ENCODE results near the gene DCAF17. TPM values are rescaled to one million over a fixed set of nuclear protein-coding genes. Genes with fewer than 3 reads are reported as not detected.

The DCAF17 gene
- total RNA-seq, 4 donors from 2014 or later = 8.3 to 18.1 (median 13.0) TPM

GRCh38 chr2:171482877-171483276 is 48.9 kb downstream of the DCAF17 start:
- Histone ChIP-seq H3K27ac (no peak overlapping the region), H3K36me3 (peaks cover 0 to 66% (median 0%) of the 10 kb centered on the region in 3 donors), H3K4me1 (no peaks in the 10 kb centered on the region), H3K4me3 (no peak overlapping the region), H3K27me3 (no peaks in the 10 kb centered on the region), H3K9me3 (no peaks in the 10 kb centered on the region)
- DNase-seq = no peak
- intact Hi-C loops (cut with DNase I) = no loop called here
- WGBS, 2 donors = 83 to 88% methylated on average over 3 of the region's 3 CpGs
- TF ChIP-seq POLR2A (IDR thresholded peaks at IDR 0.05) = no peak
- no peak for TF ChIP-seq CTCF (IDR thresholded peaks at IDR 0.05)

- WGBS, 2 donors = 64 to 68% methylated on average over 2 of the region's 2 CpGs
- Histone ChIP-seq H3K9me3 (no peaks in the 10 kb centered on the region), H3K27me3 (no peaks in the 10 kb centered on the region), H3K27ac (no peak overlapping the region), H3K4me3 (no peak overlapping the region), H3K36me3 (peaks cover 0 to 63% (median 0%) of the 10 kb centered on the region in 3 donors), H3K4me1 (no peaks in the 10 kb centered on the region)
- intact Hi-C loops (cut with DNase I) = no loop called here
- no peak for DNase-seq
- TF ChIP-seq CTCF (IDR thresholded peaks at IDR 0.05) = no peak
- no peak for TF ChIP-seq POLR2A (IDR thresholded peaks at IDR 0.05)
These were observed 49.8 kb downstream of the DCAF17 start for GRCh38 chr2:171483793-171484192.

- H3K27me3 ChIP-seq = no peaks in the 10 kb centered on the region
- H3K36me3 ChIP-seq = peaks cover 0 to 49% (median 0%) of the 10 kb centered on the region in 3 donors
- H3K9me3 ChIP-seq = no peaks in the 10 kb centered on the region
- H3K27ac ChIP-seq = no peak overlapping the region
- no peak for TF ChIP-seq POLR2A (IDR thresholded peaks at IDR 0.05)
- TF ChIP-seq CTCF (IDR thresholded peaks at IDR 0.05) = no peak
- DNase-seq = no peak
- intact Hi-C loops (cut with DNase I) = no loop called here
- 39 to 76% methylated on average over 1 of the region's 1 CpG for WGBS, 2 donors
- no peaks in the 10 kb centered on the region for H3K4me1 ChIP-seq
- H3K4me3 ChIP-seq = no peak overlapping the region
These were observed 51.1 kb downstream of the DCAF17 start for GRCh38 chr2:171485116-171485515.

GRCh38 chr2:171487201-171487600 is 53.2 kb downstream of the DCAF17 start:
- TF ChIP-seq CTCF (IDR thresholded peaks at IDR 0.05) = no peak
- no peak for TF ChIP-seq POLR2A (IDR thresholded peaks at IDR 0.05)
- intact Hi-C loops (cut with DNase I) = no loop called here
- peaks cover 0 to 30% (median 0%) of the 10 kb centered on the region in 3 donors for H3K36me3 ChIP-seq
- no peaks in the 10 kb centered on the region for H3K4me1 ChIP-seq
- H3K4me3 ChIP-seq = no peak overlapping the region
- no peak overlapping the region for H3K27ac ChIP-seq
- H3K27me3 ChIP-seq = no peaks in the 10 kb centered on the region
- WGBS, 2 donors = 96 to 100% methylated on average over 6 of the region's 6 CpGs
- no peak for DNase-seq
- H3K9me3 ChIP-seq = no peaks in the 10 kb centered on the region

- Histone ChIP-seq H3K4me1 (no peaks in the 10 kb centered on the region), H3K27me3 (no peaks in the 10 kb centered on the region), H3K36me3 (peaks cover 0 to 23% (median 0%) of the 10 kb centered on the region in 3 donors), H3K4me3 (no peak overlapping the region), H3K9me3 (no peaks in the 10 kb centered on the region), H3K27ac (no peak overlapping the region)
- TF ChIP-seq CTCF (IDR thresholded peaks at IDR 0.05) (no peak), POLR2A (IDR thresholded peaks at IDR 0.05) (no peak)
- WGBS, 2 donors = 91 to 92% methylated on average over 4 of the region's 4 CpGs
- intact Hi-C loops (cut with DNase I) = no loop called here
- DNase-seq = no peak
These were observed 53.8 kb downstream of the DCAF17 start for GRCh38 chr2:171487803-171488259.
